PC-9 (cell line): ENCODE results near the gene SHC2. TPM values are rescaled to one million over a fixed set of nuclear protein-coding genes. Genes with fewer than 3 reads are reported as not detected.

Source experiments
- BruUV-seq: library from RNA; stranded (reverse); fragments of 400-500 nt; replicated peaks from 2 replicates; lab custom pipeline; 2021; lab: Mats Ljungman, UMichigan
- CTCF ChIA-PET: fragments of 300-600 bp; sonication (Branson Sonifier 250); formaldehyde crosslinking; loops from one replicate; lab custom pipeline; 2022; ENCODE audit warnings: antibody characterized with exemption; lab: Charles Lee
- POLR2A ChIA-PET: fragments of 300-600 bp; sonication (Branson Sonifier 250); formaldehyde crosslinking; loops from one replicate; lab custom pipeline; 2022; ENCODE audit warnings: antibody characterized with exemption; ENCODE audit not compliant: unreplicated experiment; lab: Charles Lee
- DNase-seq, 2 experiments: peaks; one replicate each; pipeline versions ENCODE4 v3.0.0 to v3.0.0-alpha.2; 2015 to 2022; ENCODE audit warnings: mixed read lengths in 1 of 2
- H2AFZ ChIP-seq: fragments of 200-600 bp; sonication (generic); 2 replicates; pipeline ENCODE4 v1.8.1; 2017; ENCODE audit warnings: antibody characterized with exemption
- H3F3A ChIP-seq: fragments of 200-600 bp; sonication (generic); 2 replicates; pipeline ENCODE4 v1.8.1; 2017; ENCODE audit warnings: antibody characterized with exemption, mild to moderate bottlenecking, low read depth; ENCODE audit not compliant: insufficient read depth
- H3K27ac ChIP-seq: fragments of 200-600 bp; sonication (generic); 2 replicates; pipeline ENCODE4 v1.6.1; 2016; ENCODE audit warnings: mixed run types
- H3K27me3 ChIP-seq: fragments of 200-600 bp; sonication (generic); 2 replicates; pipeline ENCODE4 v1.6.1; 2016; ENCODE audit warnings: low read depth, mixed run types; ENCODE audit not compliant: insufficient read depth
- H3K36me3 ChIP-seq: fragments of 200-600 bp; sonication (generic); 2 replicates; pipeline ENCODE4 v1.6.1; 2016; ENCODE audit warnings: low read depth, mixed run types
- H3K4me1 ChIP-seq: fragments of 200-600 bp; sonication (generic); replicated peaks from 2 replicates; pipeline ENCODE4 v1.6.1; 2016; ENCODE audit warnings: mixed run types; ENCODE audit not compliant: insufficient read depth
- H3K4me2 ChIP-seq: fragments of 200-600 bp; sonication (generic); 2 replicates; pipeline ENCODE4 v1.6.1; 2017; ENCODE audit warnings: mixed run types
- H3K4me3 ChIP-seq: fragments of 200-600 bp; sonication (generic); 2 replicates; pipeline ENCODE4 v1.6.1; 2016; ENCODE audit warnings: mixed run types
- H3K79me2 ChIP-seq: fragments of 200-600 bp; sonication (generic); 2 replicates; pipeline ENCODE4 v1.6.1; 2017; ENCODE audit warnings: low read depth, mixed run types
- H3K9me2 ChIP-seq: fragments of 200-600 bp; sonication (generic); 2 replicates; pipeline ENCODE4 v1.8.1; 2017; ENCODE audit warnings: mild to moderate bottlenecking; ENCODE audit not compliant: insufficient read depth
- H3K9me3 ChIP-seq: fragments of 200-600 bp; sonication (generic); 2 replicates; pipeline ENCODE4 v1.8.1; 2016; ENCODE audit warnings: low read depth; ENCODE audit not compliant: insufficient read depth
- H4K20me1 ChIP-seq: fragments of 200-600 bp; sonication (generic); 2 replicates; pipeline ENCODE4 v1.8.1; 2017; ENCODE audit not compliant: insufficient read depth
- EZH2 ChIP-seq: fragments of 200-600 bp; sonication (generic); IDR thresholded peaks from 2 replicates; pipeline ENCODE4 v1.8.0; 2017; ENCODE audit warnings: antibody characterized with exemption, low read depth
- intact Hi-C: fragments of 100-400 bp; cut with micrococcal nuclease; formaldehyde crosslinking; loops from one replicate; pipeline ENCODE4 v1.10.0; 2022; ENCODE audit not compliant: unreplicated experiment
- total RNA-seq: library from RNA; stranded (reverse); gene quantifications from 2 replicates; pipeline ENCODE4 v1.2.3, GENCODE V29; 2021
- TF ChIP-seq, protein P1 (sequence below): fragments of 200-600 bp; sonication (generic); conservative IDR thresholded peaks from 2 replicates; pipeline ENCODE4 v1.6.1; 2017; ENCODE audit warnings: mixed run types, antibody characterized with exemption, mild to moderate bottlenecking, moderate library complexity

SHC2 gene
- total RNA-seq, 1 experiment from 2014 or later: 0.70 TPM

DNA sequence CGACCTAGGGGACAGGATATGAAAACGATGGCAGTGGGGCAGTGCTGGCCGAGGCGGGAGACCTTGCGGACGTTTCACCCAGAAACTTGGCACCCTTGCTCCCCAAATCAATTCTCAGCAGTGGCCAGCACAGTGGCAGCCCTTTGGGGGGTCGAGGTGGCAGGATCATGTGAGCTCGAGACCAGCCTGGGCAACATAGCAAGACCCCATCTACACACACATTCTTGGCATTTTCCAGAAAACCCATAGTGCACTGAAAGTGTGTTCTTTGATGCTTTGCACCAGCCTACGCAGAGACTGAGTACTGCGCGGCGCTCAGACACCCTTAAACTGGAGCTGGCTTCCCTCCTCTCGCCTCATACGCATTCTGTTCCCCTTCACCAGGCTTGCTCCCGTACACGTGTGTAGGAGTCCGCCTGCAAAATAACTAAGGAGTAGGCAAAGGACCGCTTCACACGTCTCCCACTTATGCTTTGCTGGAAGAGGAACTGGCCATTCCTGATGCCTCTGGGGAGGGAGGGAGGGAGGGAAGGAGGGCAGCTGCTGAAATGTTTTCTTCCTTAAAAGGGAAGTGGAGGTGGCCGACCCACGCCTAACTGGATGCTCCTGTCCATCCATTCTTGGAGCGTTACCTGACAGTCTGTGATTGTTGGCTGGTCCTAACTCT, 92.7 kb downstream of the SHC2 start:
- Histone ChIP-seq H3K9me2 (no peaks in the 10 kb centered on the region), H4K20me1 (no peaks in the 10 kb centered on the region), H2AFZ (no peak overlapping the region), H3K4me1 (no peaks in the 10 kb centered on the region), H3K36me3 (no peaks in the 10 kb centered on the region), H3K27me3 (peaks cover 75% of the 10 kb centered on the region), H3K79me2 (no peaks in the 10 kb centered on the region), H3F3A (no peaks in the 10 kb centered on the region), H3K27ac (no peak overlapping the region), H3K4me2 (no peak overlapping the region), H3K4me3 (no peak overlapping the region), H3K9me3 (no peaks in the 10 kb centered on the region)
- POLR2A ChIA-PET: no interaction called here
- CTCF ChIA-PET: no interaction called here
- DNase-seq: no peak
- intact Hi-C loops: no loop called here
- TF ChIP-seq, protein P1, sequence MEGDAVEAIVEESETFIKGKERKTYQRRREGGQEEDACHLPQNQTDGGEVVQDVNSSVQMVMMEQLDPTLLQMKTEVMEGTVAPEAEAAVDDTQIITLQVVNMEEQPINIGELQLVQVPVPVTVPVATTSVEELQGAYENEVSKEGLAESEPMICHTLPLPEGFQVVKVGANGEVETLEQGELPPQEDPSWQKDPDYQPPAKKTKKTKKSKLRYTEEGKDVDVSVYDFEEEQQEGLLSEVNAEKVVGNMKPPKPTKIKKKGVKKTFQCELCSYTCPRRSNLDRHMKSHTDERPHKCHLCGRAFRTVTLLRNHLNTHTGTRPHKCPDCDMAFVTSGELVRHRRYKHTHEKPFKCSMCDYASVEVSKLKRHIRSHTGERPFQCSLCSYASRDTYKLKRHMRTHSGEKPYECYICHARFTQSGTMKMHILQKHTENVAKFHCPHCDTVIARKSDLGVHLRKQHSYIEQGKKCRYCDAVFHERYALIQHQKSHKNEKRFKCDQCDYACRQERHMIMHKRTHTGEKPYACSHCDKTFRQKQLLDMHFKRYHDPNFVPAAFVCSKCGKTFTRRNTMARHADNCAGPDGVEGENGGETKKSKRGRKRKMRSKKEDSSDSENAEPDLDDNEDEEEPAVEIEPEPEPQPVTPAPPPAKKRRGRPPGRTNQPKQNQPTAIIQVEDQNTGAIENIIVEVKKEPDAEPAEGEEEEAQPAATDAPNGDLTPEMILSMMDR: no peak
- no peak for TF ChIP-seq EZH2
- no TSS peak for BruUV-seq

DNA sequence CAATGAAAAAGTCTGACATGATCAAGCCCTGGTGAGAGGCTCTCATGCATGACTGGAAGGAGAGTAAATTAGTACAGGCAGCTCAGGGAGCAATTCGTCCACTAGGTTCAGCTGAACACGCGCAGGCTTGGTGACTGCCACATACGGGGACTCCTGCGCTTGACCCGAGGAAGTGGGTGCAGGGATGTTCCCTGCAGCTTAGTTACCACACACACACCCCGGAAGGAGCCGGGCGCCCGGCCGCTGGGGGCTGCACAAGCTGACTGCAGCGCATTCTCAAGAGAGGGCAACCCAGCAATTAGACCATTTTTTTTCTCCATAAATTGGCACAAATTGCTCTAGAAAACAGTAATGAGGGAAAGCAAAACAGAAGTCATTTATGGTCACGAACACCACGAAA, 93.3 kb downstream of the SHC2 start:
- no peaks in the 10 kb centered on the region for H3F3A ChIP-seq
- H3K79me2 ChIP-seq: no peaks in the 10 kb centered on the region
- H3K9me2 ChIP-seq: no peaks in the 10 kb centered on the region
- no peak overlapping the region for H2AFZ ChIP-seq
- intact Hi-C loops: no loop called here
- BruUV-seq: no TSS peak
- H3K4me2 ChIP-seq: no peak overlapping the region
- ChIA-PET POLR2A (no interaction called here), CTCF (no interaction called here)
- DNase-seq: no peak
- no peaks in the 10 kb centered on the region for H3K9me3 ChIP-seq
- TF ChIP-seq, protein P1: no peak
- no peak for TF ChIP-seq EZH2
- H3K4me1 ChIP-seq: no peaks in the 10 kb centered on the region
- H4K20me1 ChIP-seq: no peaks in the 10 kb centered on the region
- H3K36me3 ChIP-seq: no peaks in the 10 kb centered on the region
- H3K4me3 ChIP-seq: no peak overlapping the region
- H3K27me3 ChIP-seq: peaks cover 70% of the 10 kb centered on the region
- no peak overlapping the region for H3K27ac ChIP-seq

- Histone ChIP-seq H3K4me3 (no peak overlapping the region), H3K79me2 (no peaks in the 10 kb centered on the region), H3K36me3 (no peaks in the 10 kb centered on the region), H3K27ac (no peak overlapping the region), H3K27me3 (peaks cover 64% of the 10 kb centered on the region), H4K20me1 (no peaks in the 10 kb centered on the region), H3K4me2 (no peak overlapping the region), H3F3A (no peaks in the 10 kb centered on the region), H3K9me2 (no peaks in the 10 kb centered on the region), H3K9me3 (no peaks in the 10 kb centered on the region), H3K4me1 (no peaks in the 10 kb centered on the region), H2AFZ (no peak overlapping the region)
- no peak for TF ChIP-seq EZH2
- TF ChIP-seq, protein P1: no peak
- ChIA-PET POLR2A (no interaction called here), CTCF (no interaction called here)
- BruUV-seq: no TSS peak
- intact Hi-C loops: no loop called here
- DNase-seq: no peak
These were observed 93.9 kb downstream of the SHC2 start for GRCh38 chr19:366951-367350.

Other genes starting within 250 kb of the SHC2 start
- gene PLPP2, start 169.6 kb downstream of the SHC2 start, total RNA-seq: 143 and 146 TPM in 2 replicates
- gene MIER2, start 116.2 kb downstream of the SHC2 start, total RNA-seq: 23.3 and 25.2 TPM in 2 replicates
- gene C2CD4C, start 51.9 kb downstream of the SHC2 start, total RNA-seq: 1.2 and 2.1 TPM in 2 replicates
- gene MADCAM1, start 35.5 kb upstream of the SHC2 start, total RNA-seq: 1.1 and 1.7 TPM in 2 replicates
- gene TPGS1, start 46.5 kb upstream of the SHC2 start, total RNA-seq: 13.8 and 25.7 TPM in 2 replicates
- gene CDC34, start 70.7 kb upstream of the SHC2 start, total RNA-seq: 93.3 and 98.2 TPM in 2 replicates
- gene GZMM, start 83.0 kb upstream of the SHC2 start, total RNA-seq: 0.39 and 0.88 TPM in 2 replicates
- gene BSG, start 111.6 kb upstream of the SHC2 start, total RNA-seq: 772 and 823 TPM in 2 replicates
- gene HCN2, start 128.8 kb upstream of the SHC2 start, total RNA-seq: 1.5 and 2.0 TPM in 2 replicates
- gene POLRMT, start 172.5 kb upstream of the SHC2 start, total RNA-seq: 46.4 and 57.1 TPM in 2 replicates
- 0.35 TPM in 1 of 2 replicates, not detected in the other for gene FGF22, start 178.8 kb upstream of the SHC2 start, total RNA-seq
- 54.4 and 63.7 TPM in 2 replicates for gene RNF126, start 202.2 kb upstream of the SHC2 start, total RNA-seq
- gene FSTL3, start 215.4 kb upstream of the SHC2 start, total RNA-seq: 40.9 and 85.1 TPM in 2 replicates
- not detected in 2 replicates for gene PRSS57, start 234.4 kb upstream of the SHC2 start, total RNA-seq
- gene PALM, start 247.9 kb upstream of the SHC2 start, total RNA-seq: 1.8 and 6.1 TPM in 2 replicates